Activated CD4-positive, alpha-beta T cell treated with anti-CD3 and anti-CD28 coated beads, Interleukin-2, amount 10 ng/mL, durations not matched to agents 7 days and 5 days (primary cell): Measurements from ENCODE around the gene PPP4C. TPM values are rescaled to one million over a fixed set of nuclear protein-coding genes. Genes with fewer than 3 reads are reported as not detected.

Experiments used
- CTCF ChIA-PET: fragments of 350-600 bp; sonication (Branson Sonifier 250); formaldehyde crosslinking; loops from one replicate; lab custom pipeline; 2021; ENCODE audit warnings: antibody characterized with exemption; lab: Charles Lee
- POLR2A ChIA-PET: fragments of 350-600 bp; sonication (Branson Sonifier 250); formaldehyde crosslinking; loops from one replicate; lab custom pipeline; 2021; ENCODE audit warnings: antibody characterized with exemption; lab: Charles Lee
- DNase-seq: peaks from one replicate; pipeline ENCODE4 v3.0.0-alpha.2; 2020
- H3K27ac Mint-ChIP-seq: one replicate; pipeline ENCODE4 v1.8.0; 2021; ENCODE audit warnings: mild to moderate bottlenecking, moderate library complexity, mixed read lengths
- H3K27me3 Mint-ChIP-seq: one replicate; pipeline ENCODE4 v1.8.0; 2021; ENCODE audit warnings: mixed read lengths
- H3K36me3 Mint-ChIP-seq: one replicate; pipeline ENCODE4 v1.8.0; 2021; ENCODE audit warnings: low read depth, mixed read lengths
- H3K4me1 Mint-ChIP-seq: one replicate; pipeline ENCODE4 v1.8.0; 2021; ENCODE audit warnings: mixed read lengths
- H3K4me3 Mint-ChIP-seq: one replicate; pipeline ENCODE4 v1.8.0; 2021; ENCODE audit warnings: mild to moderate bottlenecking, moderate library complexity, mixed read lengths
- H3K9me3 Mint-ChIP-seq: one replicate; pipeline ENCODE4 v1.8.0; 2021; ENCODE audit warnings: mixed read lengths
- total RNA-seq, 2 experiments: library from RNA; stranded (reverse); gene quantifications; one replicate each; pipeline ENCODE4 v1.2.3, GENCODE V29; 2021

Gene PPP4C
- total RNA-seq, 2 experiments from 2014 or later, result 129 to 136 TPM

DNA sequence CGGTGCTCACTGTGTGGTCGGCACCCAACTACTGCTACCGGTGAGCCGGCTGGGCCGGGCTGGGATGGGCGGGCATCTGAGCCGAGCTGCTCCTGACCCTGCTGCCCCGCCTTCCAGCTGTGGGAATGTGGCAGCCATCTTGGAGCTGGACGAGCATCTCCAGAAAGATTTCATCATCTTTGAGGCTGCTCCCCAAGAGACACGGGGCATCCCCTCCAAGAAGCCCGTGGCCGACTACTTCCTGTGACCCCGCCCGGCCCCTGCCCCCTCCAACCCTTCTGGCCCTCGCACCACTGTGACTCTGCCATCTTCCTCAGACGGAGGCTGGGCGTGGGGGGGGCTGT is 9.0 kb downstream of the PPP4C start:
- DNase-seq, result no peak
- H3K4me1 Mint-ChIP-seq, result peaks cover 22% of the 10 kb centered on the region
- peaks cover 40% of the 10 kb centered on the region for H3K36me3 Mint-ChIP-seq
- POLR2A ChIA-PET, result no interaction called here
- H3K27me3 Mint-ChIP-seq, result no peaks in the 10 kb centered on the region
- H3K27ac Mint-ChIP-seq, result no peak overlapping the region
- CTCF ChIA-PET, result interaction anchor here (0.5 to 0.6 kb wide), 2 partner anchors 554 to 792 kb away, joined by 3 read pairs; no protein-coding TSS in a partner anchor
- no peak overlapping the region for H3K4me3 Mint-ChIP-seq
- no peaks in the 10 kb centered on the region for H3K9me3 Mint-ChIP-seq

DNA sequence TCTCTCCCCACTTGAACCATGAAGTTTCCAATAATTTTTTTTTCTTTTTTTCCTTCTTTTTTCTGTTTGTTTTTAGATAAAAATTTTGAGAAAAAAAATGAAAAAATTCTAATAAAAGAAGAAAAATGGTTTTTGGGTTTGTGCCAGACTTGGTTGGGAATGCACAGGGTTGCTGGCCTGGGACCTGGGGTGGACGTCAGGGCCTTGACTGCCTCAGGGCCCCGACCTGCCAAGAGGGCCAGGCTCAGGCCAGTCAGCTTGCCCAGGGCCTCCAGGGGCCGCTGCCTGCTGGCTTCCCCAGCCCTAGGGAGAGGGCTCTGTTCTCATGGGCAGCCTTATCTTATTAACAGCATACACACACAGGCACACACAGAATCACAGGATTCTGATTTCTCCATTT is 9.5 kb downstream of the PPP4C start:
- Mint-ChIP-seq H3K9me3 (no peaks in the 10 kb centered on the region), H3K27me3 (no peaks in the 10 kb centered on the region), H3K4me1 (peaks cover 25% of the 10 kb centered on the region), H3K4me3 (no peak overlapping the region), H3K27ac (no peak overlapping the region), H3K36me3 (peaks cover 38% of the 10 kb centered on the region)
- CTCF ChIA-PET, result interaction anchor here (0.5 to 0.6 kb wide), 2 partner anchors 554 to 792 kb away, joined by 3 read pairs; no protein-coding TSS in a partner anchor
- POLR2A ChIA-PET, result no interaction called here
- DNase-seq, result no peak

DNA sequence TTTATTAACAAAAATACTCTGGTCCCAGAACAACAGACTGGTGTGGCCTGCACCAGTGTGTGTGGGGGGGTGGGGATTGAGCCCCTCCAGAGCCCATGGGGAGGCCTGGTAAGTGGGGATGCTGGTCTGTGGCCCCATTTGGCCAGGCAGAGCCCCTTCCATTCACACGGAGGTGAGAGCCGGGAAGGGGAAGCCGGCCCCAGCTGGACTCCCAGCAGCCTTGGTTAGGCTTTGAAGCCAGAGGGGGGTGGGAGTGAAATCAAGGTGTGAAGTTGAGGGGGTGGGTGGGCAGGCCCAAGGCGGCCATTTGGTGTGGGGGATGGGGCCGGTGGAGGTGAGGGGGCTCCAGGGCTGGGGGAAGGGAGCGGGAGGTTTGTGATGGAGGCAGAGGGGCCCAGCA is 10.0 kb downstream of the PPP4C start:
- ChIA-PET CTCF (no interaction called here), POLR2A (no interaction called here)
- Mint-ChIP-seq H3K9me3 (no peaks in the 10 kb centered on the region), H3K4me3 (no peak overlapping the region), H3K4me1 (peaks cover 30% of the 10 kb centered on the region), H3K27ac (no peak overlapping the region), H3K27me3 (no peaks in the 10 kb centered on the region), H3K36me3 (peaks cover 34% of the 10 kb centered on the region)
- no peak for DNase-seq

GRCh38 chr16:30086291-30087140 is 10.7 kb downstream of the PPP4C start:
- no peaks in the 10 kb centered on the region for H3K9me3 Mint-ChIP-seq
- H3K27ac Mint-ChIP-seq, result peak overlapping the region; percentile 74
- no peak overlapping the region for H3K4me3 Mint-ChIP-seq
- no peak for DNase-seq
- peaks cover 31% of the 10 kb centered on the region for H3K4me1 Mint-ChIP-seq
- POLR2A ChIA-PET, result no interaction called here
- H3K36me3 Mint-ChIP-seq, result peaks cover 33% of the 10 kb centered on the region
- CTCF ChIA-PET, result no interaction called here
- no peaks in the 10 kb centered on the region for H3K27me3 Mint-ChIP-seq

- CTCF ChIA-PET, result interaction anchor here (0.6 to 8.0 kb wide), 4 partner anchors 9 to 535 kb away, joined by 3 to 112 read pairs (median 4); partner anchors contain the start of gene PPP4C
- Mint-ChIP-seq H3K27me3 (no peaks in the 10 kb centered on the region), H3K9me3 (no peaks in the 10 kb centered on the region), H3K36me3 (peaks cover 30% of the 10 kb centered on the region), H3K27ac (peak overlapping the region; percentile 74), H3K4me3 (no peak overlapping the region), H3K4me1 (peaks cover 40% of the 10 kb centered on the region)
- DNase-seq, result no peak
- POLR2A ChIA-PET, result no interaction called here
These were observed 11.5 kb downstream of the PPP4C start for GRCh38 chr16:30087181-30087898.

DNA sequence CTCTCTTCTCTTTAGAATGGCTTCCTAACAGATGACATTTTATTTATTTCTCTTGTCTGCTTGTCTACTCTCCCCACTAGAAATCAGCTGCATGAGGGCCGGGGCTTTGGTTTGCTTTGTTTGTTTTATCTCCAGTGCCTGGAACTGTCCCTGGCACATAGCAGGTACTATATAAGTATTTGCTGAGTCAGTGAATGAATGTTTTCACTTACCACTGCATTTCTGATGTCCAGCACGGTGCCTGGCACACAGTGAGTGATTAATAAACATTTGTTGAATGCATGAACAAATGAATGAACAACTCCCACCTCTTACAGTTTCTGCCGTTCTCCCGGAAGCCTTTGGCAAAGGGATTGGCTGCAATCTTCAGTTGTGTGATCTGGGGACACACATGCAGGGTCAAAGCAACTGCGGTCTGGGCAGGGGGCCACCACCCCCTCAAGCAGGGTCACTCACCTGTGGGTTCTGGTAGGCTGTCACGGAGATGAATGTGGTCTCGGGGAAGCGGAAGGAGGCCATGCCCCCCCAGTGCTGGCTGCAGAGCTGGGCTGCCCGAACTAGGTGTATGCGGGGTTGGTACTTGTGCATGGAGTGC is 12.5 kb downstream of the PPP4C start:
- Mint-ChIP-seq H3K9me3 (no peaks in the 10 kb centered on the region), H3K36me3 (peaks cover 23% of the 10 kb centered on the region), H3K27me3 (no peaks in the 10 kb centered on the region), H3K4me1 (peaks cover 46% of the 10 kb centered on the region), H3K27ac (peak overlapping the region; percentile 7), H3K4me3 (no peak overlapping the region)
- DNase-seq, result no peak
- POLR2A ChIA-PET, result no interaction called here
- CTCF ChIA-PET, result interaction anchor here (8.0 kb wide), 1 partner anchor 10 kb away, joined by 112 read pairs; the partner anchor contains the start of gene PPP4C

DNA sequence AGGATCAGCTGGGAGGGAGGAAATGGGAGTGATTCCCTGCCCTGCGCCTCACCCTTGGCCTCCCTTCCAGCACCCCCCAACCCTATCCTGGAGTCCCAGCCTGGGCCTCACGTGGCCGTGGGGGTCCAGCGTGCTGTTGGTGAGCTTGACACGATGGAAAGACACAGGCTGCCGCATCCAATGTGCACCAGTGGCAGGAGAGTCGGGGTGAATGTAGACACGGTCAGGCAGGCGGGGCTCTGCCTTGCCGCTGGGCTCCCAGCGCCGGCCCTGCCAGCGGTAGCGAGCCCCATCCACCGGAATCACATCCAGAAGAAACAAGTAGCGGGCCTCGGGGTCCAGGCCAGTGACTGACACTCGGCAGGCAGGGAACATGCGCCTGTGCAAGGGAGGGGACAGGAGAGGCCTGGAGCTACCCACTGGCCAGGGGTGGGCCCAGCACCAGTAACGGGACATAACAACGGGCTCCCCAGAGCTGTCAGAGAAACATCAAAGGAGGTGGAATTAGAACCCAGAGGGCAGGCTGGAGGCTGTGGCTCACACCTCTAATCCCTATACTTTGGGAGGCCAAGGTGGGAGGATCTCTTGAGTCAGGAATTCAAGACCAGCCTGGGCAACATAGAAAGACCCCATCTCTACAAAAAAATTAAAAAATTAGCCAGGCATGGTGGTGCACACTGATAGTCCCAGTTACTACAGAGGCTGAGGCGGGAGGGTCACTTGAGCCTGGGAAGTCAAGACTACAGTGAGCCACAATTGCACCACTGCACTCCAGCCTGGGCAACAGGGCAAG is 13.2 kb downstream of the PPP4C start:
- H3K4me3 Mint-ChIP-seq, result no peak overlapping the region

GRCh38 chr16:30090610-30091331 is 15.0 kb downstream of the PPP4C start:
- ChIA-PET CTCF (interaction anchor here (0.9 to 8.0 kb wide), 16 partner anchors 12 to 524 kb away, joined by 3 to 112 read pairs (median 7); partner anchors contain the start of genes ALDOA, CORO1A, DCTPP1 and GDPD3), POLR2A (interaction anchor here (1.0 to 2.4 kb wide), 3 partner anchors 25 to 95 kb away, joined by 3 to 7 read pairs (median 5); partner anchors contain the start of gene ALDOA)
- no peaks in the 10 kb centered on the region for H3K9me3 Mint-ChIP-seq
- H3K4me3 Mint-ChIP-seq, result peak overlapping the region; percentile 40
- H3K36me3 Mint-ChIP-seq, result peaks cover 30% of the 10 kb centered on the region
- H3K27me3 Mint-ChIP-seq, result no peaks in the 10 kb centered on the region
- H3K27ac Mint-ChIP-seq, result peak overlapping the region; percentile 80
- peaks cover 60% of the 10 kb centered on the region for H3K4me1 Mint-ChIP-seq
- DNase-seq, result no peak

More for the DNA sequence above, 13.2 kb downstream of the PPP4C start:
- Mint-ChIP-seq H3K9me3 (no peaks in the 10 kb centered on the region), H3K4me1 (peaks cover 49% of the 10 kb centered on the region), H3K27ac (peak overlapping the region; percentile 80), H3K27me3 (no peaks in the 10 kb centered on the region), H3K36me3 (peaks cover 20% of the 10 kb centered on the region)
- no peak for DNase-seq
- CTCF ChIA-PET, result interaction anchor here (0.6 to 8.0 kb wide), 2 partner anchors 11 to 554 kb away, joined by 5 to 112 read pairs; partner anchors contain the start of gene PPP4C
- POLR2A ChIA-PET, result no interaction called here

GRCh38 chr16:30091474-30092372 is 15.9 kb downstream of the PPP4C start, which contains the start of gene TBX6:
Gene TBX6 (minus strand): TSS chr16:30091924. CDS start chr16:30091193, 731 bp downstream.
- Mint-ChIP-seq H3K36me3 (peaks cover 35% of the 10 kb centered on the region), H3K27ac (peak within 1 kb of the TSS; percentile 90), H3K4me1 (peaks cover 65% of the 10 kb centered on the region), H3K27me3 (no peaks in the 10 kb centered on the region), H3K4me3 (peak within 1 kb of the TSS; percentile 81), H3K9me3 (peaks cover under 1% of the 10 kb centered on the region)
- CTCF ChIA-PET, result interaction anchor here (0.5 to 8.0 kb wide), 42 partner anchors 11 to 545 kb away, joined by 3 to 112 read pairs (median 4); partner anchors contain the start of genes ALDOA, CORO1A, DCTPP1 and GDPD3
- POLR2A ChIA-PET, result interaction anchor here (1.0 to 2.4 kb wide), 4 partner anchors 15 to 519 kb away, joined by 3 to 7 read pairs (median 4); partner anchors contain the start of genes ALDOA and ZNF689
- peak; percentile 93 for DNase-seq

DNA sequence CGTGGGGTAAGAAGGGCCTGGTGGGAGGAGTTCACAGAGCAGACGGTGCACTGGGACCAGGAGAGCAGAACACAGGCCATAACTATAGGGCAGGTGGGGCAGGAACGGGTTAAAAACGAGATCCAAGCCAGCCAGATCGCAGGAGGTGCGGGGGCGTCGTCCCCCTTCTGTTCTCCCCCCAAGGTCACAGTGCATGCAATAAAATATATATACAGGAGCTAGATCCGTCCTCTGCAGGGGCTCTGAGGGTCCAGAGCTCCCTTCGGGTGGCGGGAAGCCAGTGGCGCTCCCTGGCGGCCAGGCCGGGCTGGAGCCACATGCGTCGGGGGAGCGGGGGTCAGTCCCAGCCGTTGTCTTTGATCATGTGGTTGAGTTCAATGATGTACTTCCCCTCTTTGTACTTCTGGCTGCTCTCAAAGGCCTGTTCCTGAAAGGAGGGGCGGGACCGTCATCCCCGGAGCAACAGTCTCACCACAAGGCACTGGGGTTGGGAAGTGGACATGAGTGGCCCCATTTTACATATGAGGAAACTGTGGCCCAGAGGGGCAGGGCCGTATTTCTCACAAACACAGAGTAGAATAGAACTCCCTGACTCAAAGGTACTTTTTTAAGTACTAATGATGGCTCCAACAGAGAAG is 16.7 kb downstream of the PPP4C start:
- no peaks in the 10 kb centered on the region for H3K27me3 Mint-ChIP-seq
- peaks cover 8% of the 10 kb centered on the region for H3K9me3 Mint-ChIP-seq
- peak overlapping the region; percentile 90 for H3K27ac Mint-ChIP-seq
- CTCF ChIA-PET, result interaction anchor here (0.5 to 8.0 kb wide), 34 partner anchors 10 to 511 kb away, joined by 3 to 112 read pairs (median 6); partner anchors contain the start of genes ALDOA, CORO1A, DCTPP1 and GDPD3
- POLR2A ChIA-PET, result interaction anchor here (1.0 to 2.4 kb wide), 4 partner anchors 16 to 518 kb away, joined by 3 to 7 read pairs (median 4); partner anchors contain the start of genes ALDOA and ZNF689
- H3K36me3 Mint-ChIP-seq, result peaks cover 36% of the 10 kb centered on the region
- peak overlapping the region; percentile 81 for H3K4me3 Mint-ChIP-seq
- peak; percentile 61 for DNase-seq
- H3K4me1 Mint-ChIP-seq, result peaks cover 67% of the 10 kb centered on the region
